ENCODE results near the gene FGA. TPM values are rescaled to one million over a fixed set of nuclear protein-coding genes. Genes with fewer than 3 reads are reported as not detected.

FGA gene
- total and polyA plus RNA-seq, 2 of the 8 experiments (the other 6 are each of a cell fraction or from before 2014, with no cell fraction given), result not detected

DNA sequence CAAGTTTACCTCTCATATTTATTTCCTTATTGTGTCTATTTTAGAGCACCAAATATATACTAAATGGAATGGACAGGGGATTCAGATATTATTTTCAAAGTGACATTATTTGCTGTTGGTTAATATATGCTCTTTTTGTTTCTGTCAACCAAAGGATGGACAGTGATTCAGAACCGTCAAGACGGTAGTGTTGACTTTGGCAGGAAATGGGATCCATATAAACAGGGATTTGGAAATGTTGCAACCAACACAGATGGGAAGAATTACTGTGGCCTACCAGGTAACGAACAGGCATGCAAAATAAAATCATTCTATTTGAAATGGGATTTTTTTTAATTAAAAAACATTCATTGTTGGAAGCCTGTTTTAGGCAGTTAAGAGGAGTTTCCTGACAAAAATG, 21.5 kb downstream of the FGA start (continued):
- TF ChIP-seq, protein P1, sequence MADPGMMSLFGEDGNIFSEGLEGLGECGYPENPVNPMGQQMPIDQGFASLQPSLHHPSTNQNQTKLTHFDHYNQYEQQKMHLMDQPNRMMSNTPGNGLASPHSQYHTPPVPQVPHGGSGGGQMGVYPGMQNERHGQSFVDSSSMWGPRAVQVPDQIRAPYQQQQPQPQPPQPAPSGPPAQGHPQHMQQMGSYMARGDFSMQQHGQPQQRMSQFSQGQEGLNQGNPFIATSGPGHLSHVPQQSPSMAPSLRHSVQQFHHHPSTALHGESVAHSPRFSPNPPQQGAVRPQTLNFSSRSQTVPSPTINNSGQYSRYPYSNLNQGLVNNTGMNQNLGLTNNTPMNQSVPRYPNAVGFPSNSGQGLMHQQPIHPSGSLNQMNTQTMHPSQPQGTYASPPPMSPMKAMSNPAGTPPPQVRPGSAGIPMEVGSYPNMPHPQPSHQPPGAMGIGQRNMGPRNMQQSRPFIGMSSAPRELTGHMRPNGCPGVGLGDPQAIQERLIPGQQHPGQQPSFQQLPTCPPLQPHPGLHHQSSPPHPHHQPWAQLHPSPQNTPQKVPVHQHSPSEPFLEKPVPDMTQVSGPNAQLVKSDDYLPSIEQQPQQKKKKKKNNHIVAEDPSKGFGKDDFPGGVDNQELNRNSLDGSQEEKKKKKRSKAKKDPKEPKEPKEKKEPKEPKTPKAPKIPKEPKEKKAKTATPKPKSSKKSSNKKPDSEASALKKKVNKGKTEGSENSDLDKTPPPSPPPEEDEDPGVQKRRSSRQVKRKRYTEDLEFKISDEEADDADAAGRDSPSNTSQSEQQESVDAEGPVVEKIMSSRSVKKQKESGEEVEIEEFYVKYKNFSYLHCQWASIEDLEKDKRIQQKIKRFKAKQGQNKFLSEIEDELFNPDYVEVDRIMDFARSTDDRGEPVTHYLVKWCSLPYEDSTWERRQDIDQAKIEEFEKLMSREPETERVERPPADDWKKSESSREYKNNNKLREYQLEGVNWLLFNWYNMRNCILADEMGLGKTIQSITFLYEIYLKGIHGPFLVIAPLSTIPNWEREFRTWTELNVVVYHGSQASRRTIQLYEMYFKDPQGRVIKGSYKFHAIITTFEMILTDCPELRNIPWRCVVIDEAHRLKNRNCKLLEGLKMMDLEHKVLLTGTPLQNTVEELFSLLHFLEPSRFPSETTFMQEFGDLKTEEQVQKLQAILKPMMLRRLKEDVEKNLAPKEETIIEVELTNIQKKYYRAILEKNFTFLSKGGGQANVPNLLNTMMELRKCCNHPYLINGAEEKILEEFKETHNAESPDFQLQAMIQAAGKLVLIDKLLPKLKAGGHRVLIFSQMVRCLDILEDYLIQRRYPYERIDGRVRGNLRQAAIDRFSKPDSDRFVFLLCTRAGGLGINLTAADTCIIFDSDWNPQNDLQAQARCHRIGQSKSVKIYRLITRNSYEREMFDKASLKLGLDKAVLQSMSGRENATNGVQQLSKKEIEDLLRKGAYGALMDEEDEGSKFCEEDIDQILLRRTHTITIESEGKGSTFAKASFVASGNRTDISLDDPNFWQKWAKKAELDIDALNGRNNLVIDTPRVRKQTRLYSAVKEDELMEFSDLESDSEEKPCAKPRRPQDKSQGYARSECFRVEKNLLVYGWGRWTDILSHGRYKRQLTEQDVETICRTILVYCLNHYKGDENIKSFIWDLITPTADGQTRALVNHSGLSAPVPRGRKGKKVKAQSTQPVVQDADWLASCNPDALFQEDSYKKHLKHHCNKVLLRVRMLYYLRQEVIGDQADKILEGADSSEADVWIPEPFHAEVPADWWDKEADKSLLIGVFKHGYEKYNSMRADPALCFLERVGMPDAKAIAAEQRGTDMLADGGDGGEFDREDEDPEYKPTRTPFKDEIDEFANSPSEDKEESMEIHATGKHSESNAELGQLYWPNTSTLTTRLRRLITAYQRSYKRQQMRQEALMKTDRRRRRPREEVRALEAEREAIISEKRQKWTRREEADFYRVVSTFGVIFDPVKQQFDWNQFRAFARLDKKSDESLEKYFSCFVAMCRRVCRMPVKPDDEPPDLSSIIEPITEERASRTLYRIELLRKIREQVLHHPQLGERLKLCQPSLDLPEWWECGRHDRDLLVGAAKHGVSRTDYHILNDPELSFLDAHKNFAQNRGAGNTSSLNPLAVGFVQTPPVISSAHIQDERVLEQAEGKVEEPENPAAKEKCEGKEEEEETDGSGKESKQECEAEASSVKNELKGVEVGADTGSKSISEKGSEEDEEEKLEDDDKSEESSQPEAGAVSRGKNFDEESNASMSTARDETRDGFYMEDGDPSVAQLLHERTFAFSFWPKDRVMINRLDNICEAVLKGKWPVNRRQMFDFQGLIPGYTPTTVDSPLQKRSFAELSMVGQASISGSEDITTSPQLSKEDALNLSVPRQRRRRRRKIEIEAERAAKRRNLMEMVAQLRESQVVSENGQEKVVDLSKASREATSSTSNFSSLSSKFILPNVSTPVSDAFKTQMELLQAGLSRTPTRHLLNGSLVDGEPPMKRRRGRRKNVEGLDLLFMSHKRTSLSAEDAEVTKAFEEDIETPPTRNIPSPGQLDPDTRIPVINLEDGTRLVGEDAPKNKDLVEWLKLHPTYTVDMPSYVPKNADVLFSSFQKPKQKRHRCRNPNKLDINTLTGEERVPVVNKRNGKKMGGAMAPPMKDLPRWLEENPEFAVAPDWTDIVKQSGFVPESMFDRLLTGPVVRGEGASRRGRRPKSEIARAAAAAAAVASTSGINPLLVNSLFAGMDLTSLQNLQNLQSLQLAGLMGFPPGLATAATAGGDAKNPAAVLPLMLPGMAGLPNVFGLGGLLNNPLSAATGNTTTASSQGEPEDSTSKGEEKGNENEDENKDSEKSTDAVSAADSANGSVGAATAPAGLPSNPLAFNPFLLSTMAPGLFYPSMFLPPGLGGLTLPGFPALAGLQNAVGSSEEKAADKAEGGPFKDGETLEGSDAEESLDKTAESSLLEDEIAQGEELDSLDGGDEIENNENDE (IDR thresholded peaks at IDR 0.05; ENCODE audit: insufficient replicate concordance, low read length), result no peak
- TF ChIP-seq YY1 (IDR thresholded peaks at IDR 0.05; ENCODE audit: low read depth, low read length) (no peak), RNF2 (IDR thresholded peaks at IDR 0.05; ENCODE audit: borderline replicate concordance, low read depth, low read length, missing control alignments, poor library complexity, severe bottlenecking) (no peak)

Data from H1 (cell line).